Heart left ventricle (tissue), 13 donors: Measurements from ENCODE around the gene WDR7.

ENCODE experiments used
- CTCF ChIP-seq, 12 donors: fragments of 200-600 bp; sonication (generic) in 4 of 12; IDR thresholded peaks; one replicate each; pipeline versions ENCODE4 v1.5.0 to v1.8.0; 2018 to 2022; ENCODE audit warnings: antibody characterized with exemption in 12 of 12, mild to moderate bottlenecking in 5 of 12
- POLR2A ChIP-seq, 2 donors: fragments of 450-650 bp; IDR thresholded peaks; one replicate each; pipeline ENCODE4 v1.6.1; 2017; ENCODE audit warnings: antibody characterized with exemption in 2 of 2, mild to moderate bottlenecking in 2 of 2, moderate library complexity in 2 of 2
- donor health status: ischemic (EF 13 %, LVEDD 7.1; RV severe dilation, severe dysfunction).
- donor health status: DM: no; HTN: yes; CAD: no.
- donor health status: DM: no; HTN: no; CAD: no.
- donor health status: ischemic (EF 25% LVEDD 6.9; RV normal size, moderate dysfunction).
- donor health status: ischemic (EF 25% LVEDD 5.7; RV mildly dilated, moderate dysfunction).
- donor health status: ischemic (EF 35%, LVEDD 5.7; RV mildly dilated, moderate dysfunction).
- donor health status: nonischemic (EF 11% LVEDD 7.7; RV severe dilation, severe dysfunction).
- donor health status: DM: yes; HTN: yes; CAD: no.
- donor health status: PGD.
- donor health status: ischemic (EF 29% LVEDD 5.4; RV normal size, mild dysfunction).
- donor health status: nonischemic (EF 23%, LVEDD 6.1; RV moderate dilation, normal function).

- TF ChIP-seq CTCF (IDR thresholded peaks at IDR 0.05) (no peak), POLR2A (IDR thresholded peaks at IDR 0.05) (no peak)
Observed at GRCh38 chr18:56980151-56980550, 329.0 kb downstream of the WDR7 start.
